AG04450 (cell line): ENCODE data around the gene GRB10. TPM values are rescaled to one million over a fixed set of nuclear protein-coding genes. Genes with fewer than 3 reads are reported as not detected.

Source experiments
- CTCF ChIA-PET: fragments of 300-600, 350-600 bp; formaldehyde crosslinking; extraction: SDS; loops from one replicate; lab custom pipeline; 2022; ENCODE audit warnings: antibody characterized with exemption, inconsistent platforms; lab: Charles Lee
- POLR2A ChIA-PET: fragments of 350-600 bp; formaldehyde crosslinking; extraction: SDS; loops from one replicate; lab custom pipeline; 2021; ENCODE audit warnings: antibody characterized with exemption, inconsistent platforms; lab: Yijun Ruan, JAX
- DNase-seq: peaks from one replicate; pipeline ENCODE4 v3.0.0-alpha.2; 2011; ENCODE audit warnings: low read depth, low spot score
- H3K27ac ChIP-seq: one replicate; pipeline ENCODE4 v1.5.1; 2012; ENCODE audit warnings: low read depth, low read length, control low read depth
- H3K27me3 ChIP-seq: one replicate; pipeline ENCODE4 v1.6.0; 2012; ENCODE audit warnings: low read length; ENCODE audit not compliant: control insufficient read depth, insufficient read depth
- H3K4me3 ChIP-seq: 2 replicates; pipeline ENCODE4 v1.5.1; 2011; ENCODE audit warnings: mild to moderate bottlenecking, low read depth, low read length, control low read depth
- H3K9me3 ChIP-seq: 2 replicates; pipeline ENCODE4 v1.5.1; 2012; ENCODE audit warnings: low read length; ENCODE audit not compliant: control insufficient read depth, insufficient read depth
- polyA plus RNA-seq: library from polyadenylated mRNA; depleted of rRNA; stranded (reverse); fragments of >200 nt; gene quantifications from 2 replicates; pipeline ENCODE4 v1.2.3, GENCODE V29; 2011
- TF ChIP-seq, protein P1 (sequence below): IDR thresholded peaks from 2 replicates; pipeline ENCODE4 v1.5.1; 2011; ENCODE audit warnings: low read depth, low read length, control low read depth, inconsistent platforms

Gene GRB10
- polyA plus RNA-seq, 1 experiment = 8.0 TPM

DNA sequence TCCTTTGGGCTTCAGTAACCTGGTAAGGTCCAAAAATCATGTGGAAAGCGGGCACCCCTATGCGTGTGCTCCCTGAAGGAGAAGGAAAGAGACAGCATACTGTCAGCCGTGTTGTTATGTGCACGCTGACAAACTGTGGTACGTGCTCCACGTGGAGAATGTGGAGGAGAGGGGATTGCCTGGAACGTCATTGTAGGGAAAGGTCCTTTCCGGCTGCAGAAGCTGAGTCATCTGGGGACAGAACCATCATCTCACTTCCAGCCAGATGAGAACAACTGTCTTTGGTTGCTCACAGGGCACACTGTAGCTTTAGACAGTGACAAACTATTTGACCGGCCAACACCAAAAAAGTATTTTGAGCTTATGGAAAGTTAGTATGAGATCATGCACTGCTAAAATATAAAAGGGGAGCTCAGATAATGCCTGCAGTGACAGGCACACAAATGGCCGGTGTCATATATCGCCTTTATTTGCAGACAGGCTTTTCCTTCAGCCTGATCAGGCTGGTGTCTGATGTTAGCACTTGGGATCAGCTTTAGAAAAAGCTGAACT is 38.8 kb upstream of the GRB10 start:
- TF ChIP-seq, protein P1, sequence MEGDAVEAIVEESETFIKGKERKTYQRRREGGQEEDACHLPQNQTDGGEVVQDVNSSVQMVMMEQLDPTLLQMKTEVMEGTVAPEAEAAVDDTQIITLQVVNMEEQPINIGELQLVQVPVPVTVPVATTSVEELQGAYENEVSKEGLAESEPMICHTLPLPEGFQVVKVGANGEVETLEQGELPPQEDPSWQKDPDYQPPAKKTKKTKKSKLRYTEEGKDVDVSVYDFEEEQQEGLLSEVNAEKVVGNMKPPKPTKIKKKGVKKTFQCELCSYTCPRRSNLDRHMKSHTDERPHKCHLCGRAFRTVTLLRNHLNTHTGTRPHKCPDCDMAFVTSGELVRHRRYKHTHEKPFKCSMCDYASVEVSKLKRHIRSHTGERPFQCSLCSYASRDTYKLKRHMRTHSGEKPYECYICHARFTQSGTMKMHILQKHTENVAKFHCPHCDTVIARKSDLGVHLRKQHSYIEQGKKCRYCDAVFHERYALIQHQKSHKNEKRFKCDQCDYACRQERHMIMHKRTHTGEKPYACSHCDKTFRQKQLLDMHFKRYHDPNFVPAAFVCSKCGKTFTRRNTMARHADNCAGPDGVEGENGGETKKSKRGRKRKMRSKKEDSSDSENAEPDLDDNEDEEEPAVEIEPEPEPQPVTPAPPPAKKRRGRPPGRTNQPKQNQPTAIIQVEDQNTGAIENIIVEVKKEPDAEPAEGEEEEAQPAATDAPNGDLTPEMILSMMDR = no peak
- peaks cover 11% of the 10 kb centered on the region for H3K27me3 ChIP-seq
- no peaks in the 10 kb centered on the region for H3K9me3 ChIP-seq
- POLR2A ChIA-PET = no interaction called here
- CTCF ChIA-PET = interaction anchor here (1.2 kb wide), 1 partner anchor 353 kb away, joined by 3 read pairs; no protein-coding TSS in a partner anchor
- H3K4me3 ChIP-seq = no peak overlapping the region
- H3K27ac ChIP-seq = no peak overlapping the region
- no peak for DNase-seq

GRCh38 chr7:50818324-50818723 is 35.6 kb upstream of the GRB10 start:
- Histone ChIP-seq H3K9me3 (no peaks in the 10 kb centered on the region), H3K27ac (no peak overlapping the region), H3K4me3 (no peak overlapping the region), H3K27me3 (peaks cover 11% of the 10 kb centered on the region)
- DNase-seq = no peak
- ChIA-PET CTCF (no interaction called here), POLR2A (no interaction called here)
- TF ChIP-seq, protein P1 = no peak

GRCh38 chr7:50817561-50817960 is 34.9 kb upstream of the GRB10 start:
- TF ChIP-seq, protein P1 = no peak
- Histone ChIP-seq H3K9me3 (no peaks in the 10 kb centered on the region), H3K27me3 (peaks cover 11% of the 10 kb centered on the region), H3K4me3 (no peak overlapping the region), H3K27ac (no peak overlapping the region)
- CTCF ChIA-PET = no interaction called here
- no peak for DNase-seq
- POLR2A ChIA-PET = no interaction called here

DNA sequence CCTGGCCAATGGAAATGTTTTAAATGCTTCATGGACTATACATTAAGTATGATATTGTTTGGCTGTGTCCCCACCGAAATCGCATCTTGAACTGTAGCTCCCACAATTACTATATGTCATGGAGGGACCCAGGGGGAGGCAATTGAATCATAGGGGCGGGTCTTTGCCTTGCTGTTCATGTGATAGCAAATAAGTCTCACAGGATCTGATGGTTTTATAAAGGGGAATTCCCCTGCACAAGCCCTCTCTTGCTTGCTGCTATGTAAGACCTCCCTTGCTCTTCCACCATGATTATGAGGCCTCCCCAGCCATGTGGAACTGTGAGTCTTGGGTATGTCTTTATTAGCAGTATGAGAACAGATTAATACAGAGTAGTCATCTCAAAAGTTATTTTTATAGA is 32.4 kb upstream of the GRB10 start:
- no peak for DNase-seq
- H3K27me3 ChIP-seq = peaks cover 22% of the 10 kb centered on the region
- ChIA-PET POLR2A (no interaction called here), CTCF (no interaction called here)
- TF ChIP-seq, protein P1 = no peak
- H3K27ac ChIP-seq = no peak overlapping the region
- no peak overlapping the region for H3K4me3 ChIP-seq
- no peaks in the 10 kb centered on the region for H3K9me3 ChIP-seq

GRCh38 chr7:50814166-50814565 is 31.5 kb upstream of the GRB10 start:
- no peaks in the 10 kb centered on the region for H3K9me3 ChIP-seq
- ChIA-PET CTCF (interaction anchor here (1.6 kb wide), 1 partner anchor 349 kb away, joined by 4 read pairs; no protein-coding TSS in a partner anchor), POLR2A (no interaction called here)
- no peak for DNase-seq
- no peak overlapping the region for H3K4me3 ChIP-seq
- TF ChIP-seq, protein P1 = no peak
- no peak overlapping the region for H3K27ac ChIP-seq
- H3K27me3 ChIP-seq = peaks cover 26% of the 10 kb centered on the region
